Sigmoid colon (tissue), 7 donors: ENCODE data around the gene LAPTM4A. TPM values are rescaled to one million over a fixed set of nuclear protein-coding genes. Genes with fewer than 3 reads are reported as not detected.

Experiments used
- DNase-seq: peaks from one replicate; pipeline ENCODE4 v3.0.0-alpha.2; 2019
- H3K27ac ChIP-seq, 4 donors: fragments of 200-600 bp; sonication (generic); one replicate each; pipeline ENCODE4 v1.5.1; 2016 to 2019; ENCODE audit warnings: mild to moderate bottlenecking in 1 of 4
- H3K27me3 ChIP-seq, 3 donors: fragments of 200-600 bp; sonication (generic); one replicate each; pipeline ENCODE4 v1.5.1; 2019; ENCODE audit warnings: mild to moderate bottlenecking in 1 of 3
- H3K36me3 ChIP-seq, 4 donors: fragments of 200-600 bp; sonication (generic); one replicate each; pipeline ENCODE4 v1.5.1; 2016 to 2019
- H3K4me1 ChIP-seq, 4 donors: fragments of 200-600 bp; sonication (generic); one replicate each; pipeline ENCODE4 v1.5.1; 2017 to 2019
- H3K4me3 ChIP-seq, 4 donors: fragments of 200-600 bp; sonication (generic); one replicate each; pipeline ENCODE4 v1.5.1; 2017 to 2019; ENCODE audit warnings: mild to moderate bottlenecking in 2 of 4, moderate library complexity in 1 of 4
- H3K9me3 ChIP-seq, 4 donors: fragments of 200-600 bp in 3 of 4; sonication (generic) in 3 of 4; one replicate each; pipeline versions ENCODE4 v1.5.1 to v1.6.1; 2013 to 2019
- CTCF ChIP-seq, 4 experiments: fragments of 450-650 bp in 3 of 4; fragments of 200-600 bp in 1 of 4; IDR thresholded peaks; one replicate each; pipeline ENCODE4 v1.5.1; 2016 to 2019; ENCODE audit warnings: antibody characterized with exemption in 4 of 4, mild to moderate bottlenecking in 3 of 4, moderate library complexity in 2 of 4
- EP300 ChIP-seq, 4 donors: sonication (generic); formaldehyde crosslinking; IDR thresholded peaks; one replicate each; pipeline ENCODE4 v1.6.1; 2017; ENCODE audit warnings: antibody characterized with exemption in 4 of 4
- POLR2A ChIP-seq, 2 donors: fragments of 450-650 bp; IDR thresholded peaks; one replicate each; pipeline ENCODE4 v1.6.1; 2016; ENCODE audit warnings: antibody characterized with exemption in 2 of 2, mild to moderate bottlenecking in 2 of 2, moderate library complexity in 2 of 2
- POLR2AphosphoS5 ChIP-seq, 4 donors: sonication (generic); formaldehyde crosslinking; IDR thresholded peaks; one replicate each; pipeline ENCODE4 v1.6.1; 2017; ENCODE audit warnings: antibody characterized with exemption in 4 of 4
- WGBS, 2 donors: extraction: QIAGEN DNeasy Blood & Tissue Kit; methylation state at CpG; one replicate each; pipeline ENCODE4 v1.1.7; 2013; 5-methylcytosine and 5-hydroxymethylcytosine counted together
- intact Hi-C: fragments of 100-400 bp; cut with DNase I; formaldehyde crosslinking; loops from one replicate; pipeline ENCODE4 v1.15.1; 2023
- polyA plus RNA-seq, 3 donors: library from polyadenylated mRNA; stranded (reverse); fragments of 200-250 nt; gene quantifications; one replicate each; pipeline ENCODE4 v1.2.3, GENCODE V29; 2013
- total RNA-seq, 4 donors: library from RNA; depleted of rRNA; stranded (reverse); fragments of >200 nt; gene quantifications; one replicate each; pipeline ENCODE4 v1.1.0, GENCODE V29; 2016
- donor health status: healthy with polysubstance abuse.
- donor health status: Bipolar disorder and iron deficiency.
- donor health status: healthy.

LAPTM4A gene
- total and polyA plus RNA-seq, 7 donors: 59.2 to 246 (median 192) TPM

- H3K4me1 ChIP-seq: peaks cover 0 to 64% (median 45%) of the 10 kb centered on the region in 4 donors
- no peaks in the 10 kb centered on the region for H3K36me3 ChIP-seq
- H3K9me3 ChIP-seq: no peaks in the 10 kb centered on the region
- no peak overlapping the region for H3K4me3 ChIP-seq
- intact Hi-C loops: no loop called here
- TF ChIP-seq CTCF (IDR thresholded peaks at IDR 0.05) (no peak), EP300 (IDR thresholded peaks at IDR 0.05) (no peak), POLR2A (IDR thresholded peaks at IDR 0.05) (no peak)
- peak overlapping the region in 2 of 4 donors; percentile 75 to 81 for H3K27ac ChIP-seq
- DNase-seq: no peak
- no peaks in the 10 kb centered on the region for H3K27me3 ChIP-seq
Observed at GRCh38 chr2:20064841-20065240, 13.4 kb upstream of the LAPTM4A start.

GRCh38 chr2:20064421-20064820 is 13.0 kb upstream of the LAPTM4A start:
- DNase-seq: no peak
- intact Hi-C loops: no loop called here
- no peaks in the 10 kb centered on the region for H3K27me3 ChIP-seq
- TF ChIP-seq EP300 (IDR thresholded peaks at IDR 0.05) (no peak), POLR2A (IDR thresholded peaks at IDR 0.05) (no peak), CTCF (IDR thresholded peaks at IDR 0.05) (no peak), POLR2AphosphoS5 (IDR thresholded peaks at IDR 0.05) (no peak)
- H3K27ac ChIP-seq: peak overlapping the region in 2 of 4 donors; percentile 75 to 81
- no peaks in the 10 kb centered on the region for H3K9me3 ChIP-seq
- no peak overlapping the region for H3K4me3 ChIP-seq
- 95 to 99% methylated on average over 3 of the region's 3 CpGs for WGBS, 2 donors
- H3K4me1 ChIP-seq: peaks cover 0 to 64% (median 45%) of the 10 kb centered on the region in 4 donors
- H3K36me3 ChIP-seq: no peaks in the 10 kb centered on the region

- intact Hi-C loops: no loop called here
- Histone ChIP-seq H3K9me3 (no peaks in the 10 kb centered on the region), H3K4me3 (no peak overlapping the region), H3K36me3 (no peaks in the 10 kb centered on the region), H3K27me3 (no peaks in the 10 kb centered on the region), H3K27ac (peak overlapping the region; percentile 18 to 81 (median 64)), H3K4me1 (peaks cover 0 to 51% (median 36%) of the 10 kb centered on the region in 4 donors)
- WGBS, 2 donors: 76 to 78% methylated on average over 11 of the region's 11 CpGs
- peak; percentile 82 for DNase-seq
- peak in 1 of 4 experiments; percentile 10 for TF ChIP-seq CTCF (IDR thresholded peaks at IDR 0.05)
- no peak for TF ChIP-seq POLR2A (IDR thresholded peaks at IDR 0.05)
- peak in 1 of 4 donors; percentile 14 for TF ChIP-seq POLR2AphosphoS5 (IDR thresholded peaks at IDR 0.05)
Observed at GRCh38 chr2:20062615-20063545, 11.5 kb upstream of the LAPTM4A start.

GRCh38 chr2:20061940-20062339 is 10.5 kb upstream of the LAPTM4A start:
- 94 to 97% methylated on average over 5 of the region's 5 CpGs for whole genome bisulfite sequencing, 2 donors
- H3K27ac ChIP-seq: peak overlapping the region; percentile 18 to 81 (median 64)
- no peak overlapping the region for H3K4me3 ChIP-seq
- no peak for TF ChIP-seq POLR2A (IDR thresholded peaks at IDR 0.05)
- TF ChIP-seq POLR2AphosphoS5 (IDR thresholded peaks at IDR 0.05): no peak
- TF ChIP-seq CTCF (IDR thresholded peaks at IDR 0.05): no peak
- no peak for TF ChIP-seq EP300 (IDR thresholded peaks at IDR 0.05)
- H3K9me3 ChIP-seq: no peaks in the 10 kb centered on the region
- peaks cover 0 to 42% (median 29%) of the 10 kb centered on the region in 4 donors for H3K4me1 ChIP-seq
- no peaks in the 10 kb centered on the region for H3K36me3 ChIP-seq
- no peak for DNase-seq
- intact Hi-C loops: no loop called here
- H3K27me3 ChIP-seq: no peaks in the 10 kb centered on the region
